Measurements from ENCODE around the gene MEGF8. TPM values are rescaled to one million over a fixed set of nuclear protein-coding genes. Genes with fewer than 3 reads are reported as not detected.
A peak's percentile ranks its signal among the peaks of the same experiment; 100 is the strongest.

Gene MEGF8
- total and polyA plus RNA-seq, 9 of the 15 experiments (the other 6 are each of a cell fraction or from before 2014, with no cell fraction given), result 0.28 to 13.1 (median 3.0) TPM

- DNase-seq (ENCODE audit: extremely low read depth in 1 of 4, low spot score in 3 of 4) (no peak), ATAC-seq (no peak), FAIRE-seq (no peak)
- Histone ChIP-seq H3K4me1 (replicated peaks in 1 of 2; ENCODE audit: control insufficient read depth in 2 of 2, insufficient read depth in 2 of 2, low read length in 2 of 2) (peaks cover 0 to 27% of the 10 kb centered on the region in 2 experiments; a peak in 2 of 5 replicates), H3K9me1 (ENCODE audit: control insufficient read depth, insufficient read depth, low read length) (no peaks in the 10 kb centered on the region), H3K79me2 (ENCODE audit: control insufficient read depth, insufficient read depth, low read length) (no peaks in the 10 kb centered on the region), H3K9ac (ENCODE audit: insufficient read depth in 1 of 2, low read depth in 2 of 2, low read length in 2 of 2) (no peak overlapping the region), H4K20me1 (replicated peaks; ENCODE audit: control insufficient read depth, insufficient read depth, low read length) (no peaks in the 10 kb centered on the region), H3K27ac (ENCODE audit: extremely low read depth, low read depth, low read length) (no peak overlapping the region), H3K4me2 (ENCODE audit: insufficient read depth, low read length) (no peak overlapping the region), H3K9me3 (replicated peaks; ENCODE audit: control insufficient read depth, insufficient read depth, low read depth, low read length) (peaks cover 2% of the 10 kb centered on the region; the same call in 1 of the 2 replicates), H3K4me3 (no peak overlapping the region), H3K36me3 (ENCODE audit: control insufficient read depth, insufficient read depth, low read length) (peaks cover 6% of the 10 kb centered on the region; the same call in 2 of the 3 replicates), H2AFZ (ENCODE audit: low read depth, low read length) (no peak overlapping the region), H3K27me3 (ENCODE audit: control insufficient read depth in 2 of 2, insufficient read depth in 2 of 2, low read length in 2 of 2) (no peaks in the 10 kb centered on the region)
- intact Hi-C loops (cut with micrococcal nuclease), result no loop called here
- in situ Hi-C loops (cut with MboI), result no loop called here
- TF ChIP-seq PYGO2 (tag; IDR thresholded peaks at IDR 0.05), result no peak
- POLR2A ChIA-PET, result interaction anchor here (0.6 to 0.7 kb wide), 3 partner anchors 21 to 1563 kb away, joined by 3 read pairs; no protein-coding TSS in a partner anchor
- WGBS (ENCODE audit: insufficient coverage, low coverage, missing lambda C conversion rate), result 30% methylated on average over 4 of the region's 4 CpGs
- CTCF ChIA-PET (ENCODE audit: low intra/inter-chr PET ratio), result no interaction called here
- no TSS peak for BruUV-seq (replicated peaks)
These were observed 42.5 kb downstream of the MEGF8 start for GRCh38 chr19:42367929-42368328.

- TF ChIP-seq SPI1 (IDR thresholded peaks at IDR 0.05; ENCODE audit: borderline replicate concordance, low read depth, low read length), result no peak
- TF ChIP-seq POLR2G (IDR thresholded peaks at IDR 0.05; ENCODE audit: low read depth, low read length), result 0 out of 2 replicates have a peak, but pooled peaks have one; percentile 29
- H2AFZ ChIP-seq (ENCODE audit: low read depth, low read length), result no peak overlapping the region
- WGBS (ENCODE audit: insufficient coverage, low coverage, missing lambda C conversion rate), result 81% methylated on average over 10 of the region's 11 CpGs
- H4K20me1 ChIP-seq (replicated peaks; ENCODE audit: control insufficient read depth, insufficient read depth, low read length), result no peaks in the 10 kb centered on the region
- DNase-seq (ENCODE audit: extremely low read depth in 1 of 4, low spot score in 3 of 4) (no peak), ATAC-seq (no peak), FAIRE-seq (no peak)
- in situ Hi-C loops (cut with MboI) (no loop called here), intact Hi-C loops (cut with micrococcal nuclease) (no loop called here)
- H3K27me3 ChIP-seq (ENCODE audit: control insufficient read depth in 2 of 2, insufficient read depth in 2 of 2, low read length in 2 of 2), result no peaks in the 10 kb centered on the region
- no peaks in the 10 kb centered on the region for H3K9me1 ChIP-seq (ENCODE audit: control insufficient read depth, insufficient read depth, low read length)
- no TSS peak for BruUV-seq (replicated peaks)
- ChIA-PET CTCF (ENCODE audit: low intra/inter-chr PET ratio) (no interaction called here), POLR2A (interaction anchor here (0.7 kb wide), 1 partner anchor 201 kb away, joined by 3 read pairs; no protein-coding TSS in a partner anchor)
- H3K36me3 ChIP-seq (ENCODE audit: control insufficient read depth, insufficient read depth, low read length), result peaks cover 6% of the 10 kb centered on the region; the same call in 2 of the 3 replicates
- 0 out of 2 replicates have a peak, but pooled peaks cover 2% of the 10 kb centered on the region for H3K9me3 ChIP-seq (replicated peaks; ENCODE audit: control insufficient read depth, insufficient read depth, low read depth, low read length)
- H3K27ac ChIP-seq (ENCODE audit: extremely low read depth, low read depth, low read length), result no peak overlapping the region
- no peak overlapping the region for H3K4me3 ChIP-seq
- peaks cover 0 to 27% of the 10 kb centered on the region in 2 experiments; a peak in 2 of 5 replicates for H3K4me1 ChIP-seq (replicated peaks in 1 of 2; ENCODE audit: control insufficient read depth in 2 of 2, insufficient read depth in 2 of 2, low read length in 2 of 2)
- no peak overlapping the region for H3K4me2 ChIP-seq (ENCODE audit: insufficient read depth, low read length)
- no peaks in the 10 kb centered on the region for H3K79me2 ChIP-seq (ENCODE audit: control insufficient read depth, insufficient read depth, low read length)
- no peak overlapping the region for H3K9ac ChIP-seq (ENCODE audit: insufficient read depth in 1 of 2, low read depth in 2 of 2, low read length in 2 of 2)
These were observed 42.9 kb downstream of the MEGF8 start for GRCh38 chr19:42368360-42368759.

All from K562 (cell line).